Parathyroid adenoma (tissue), 2 donors: ENCODE results near the gene ATG5.

Experiments
- H2AFZ ChIP-seq: fragments of 300-600 bp; sonication (generic); one replicate; pipeline ENCODE4 v1.7.0; 2017; ENCODE audit warnings: antibody characterized with exemption, mild to moderate bottlenecking
- H3K27ac ChIP-seq: fragments of 300-600 bp; sonication (generic); one replicate; pipeline ENCODE4 v1.7.0; 2017
- H3K27me3 ChIP-seq: fragments of 300-600 bp; sonication (generic); one replicate; pipeline ENCODE4 v1.7.0; 2017; ENCODE audit warnings: low read length; ENCODE audit not compliant: control insufficient read depth, insufficient read depth
- H3K36me3 ChIP-seq: fragments of 300-600 bp; sonication (generic); one replicate; pipeline ENCODE4 v1.7.0; 2017; ENCODE audit warnings: low read length; ENCODE audit not compliant: control insufficient read depth, insufficient read depth
- H3K4me1 ChIP-seq: fragments of 300-600 bp; sonication (generic); one replicate; pipeline ENCODE4 v1.7.0; 2017; ENCODE audit warnings: control low read depth
- H3K4me2 ChIP-seq: fragments of 300-600 bp; sonication (generic); one replicate; pipeline ENCODE4 v1.7.0; 2017; ENCODE audit warnings: low read length
- H3K4me3 ChIP-seq: fragments of 300-600 bp; sonication (generic); one replicate; pipeline ENCODE4 v1.7.0; 2017; ENCODE audit warnings: low read depth, low read length
- H3K79me2 ChIP-seq: fragments of 300-600 bp; sonication (generic); one replicate; pipeline ENCODE4 v1.7.0; 2017; ENCODE audit warnings: control low read depth
- H3K9ac ChIP-seq: fragments of 300-600 bp; sonication (generic); one replicate; pipeline ENCODE4 v1.7.0; 2017; ENCODE audit warnings: mild to moderate bottlenecking
- H3K9me3 ChIP-seq: fragments of 300-600 bp; sonication (generic); one replicate; pipeline ENCODE4 v1.7.0; 2017; ENCODE audit warnings: low read length; ENCODE audit not compliant: control insufficient read depth
- CTCF ChIP-seq: fragments of 300-600 bp; sonication (generic); IDR thresholded peaks from one replicate; pipeline ENCODE4 v1.7.0; 2017; ENCODE audit warnings: antibody characterized with exemption, mild to moderate bottlenecking
- donor health status: primary hyperparathyroidism.

The ATG5 gene

GRCh38 chr6:106185615-106186014, 139.9 kb downstream of the ATG5 start:
- Histone ChIP-seq H3K9ac (no peak overlapping the region), H3K4me1 (no peaks in the 10 kb centered on the region), H3K4me2 (no peak overlapping the region)

DNA sequence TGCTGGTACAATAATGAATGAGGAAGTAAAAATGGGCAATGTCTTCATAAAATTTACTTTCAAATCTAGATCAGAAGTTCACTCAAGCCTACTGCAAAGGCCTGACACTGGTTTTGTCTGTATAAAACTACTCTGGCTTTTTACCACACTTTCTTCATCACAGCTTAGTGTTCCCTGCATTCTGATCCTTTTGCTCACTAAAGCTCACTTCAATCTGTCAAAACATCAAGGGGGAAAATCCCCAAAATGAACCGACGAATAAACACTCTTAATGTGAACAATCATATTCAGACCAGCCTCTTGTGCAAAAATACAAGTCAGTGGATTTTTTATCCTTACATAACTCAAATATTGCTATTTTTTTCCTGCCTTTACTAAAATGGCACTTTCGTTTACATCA, 140.9 kb downstream of the ATG5 start:
- TF ChIP-seq CTCF: no peak
- Histone ChIP-seq H3K36me3 (no peaks in the 10 kb centered on the region), H3K27me3 (no peaks in the 10 kb centered on the region), H3K4me3 (no peak overlapping the region), H3K9ac (no peak overlapping the region), H3K9me3 (no peaks in the 10 kb centered on the region), H3K4me1 (no peaks in the 10 kb centered on the region), H3K27ac (no peak overlapping the region), H3K4me2 (no peak overlapping the region), H2AFZ (no peak overlapping the region), H3K79me2 (no peaks in the 10 kb centered on the region)

More at GRCh38 chr6:106185615-106186014, 139.9 kb downstream of the ATG5 start:
- H3K79me2 ChIP-seq: no peaks in the 10 kb centered on the region
- H3K4me3 ChIP-seq: no peak overlapping the region
- H3K9me3 ChIP-seq: no peaks in the 10 kb centered on the region
- H3K27ac ChIP-seq: no peak overlapping the region
- TF ChIP-seq CTCF: no peak
- H2AFZ ChIP-seq: no peak overlapping the region
- no peaks in the 10 kb centered on the region for H3K36me3 ChIP-seq
- no peaks in the 10 kb centered on the region for H3K27me3 ChIP-seq

GRCh38 chr6:106183430-106183829, 142.1 kb downstream of the ATG5 start:
- no peaks in the 10 kb centered on the region for H3K9me3 ChIP-seq
- no peak for TF ChIP-seq CTCF
- no peaks in the 10 kb centered on the region for H3K79me2 ChIP-seq
- H3K4me3 ChIP-seq: no peak overlapping the region
- no peaks in the 10 kb centered on the region for H3K4me1 ChIP-seq
- no peak overlapping the region for H2AFZ ChIP-seq
- no peaks in the 10 kb centered on the region for H3K27me3 ChIP-seq
- no peak overlapping the region for H3K4me2 ChIP-seq
- H3K36me3 ChIP-seq: no peaks in the 10 kb centered on the region
- H3K9ac ChIP-seq: no peak overlapping the region
- no peak overlapping the region for H3K27ac ChIP-seq

DNA sequence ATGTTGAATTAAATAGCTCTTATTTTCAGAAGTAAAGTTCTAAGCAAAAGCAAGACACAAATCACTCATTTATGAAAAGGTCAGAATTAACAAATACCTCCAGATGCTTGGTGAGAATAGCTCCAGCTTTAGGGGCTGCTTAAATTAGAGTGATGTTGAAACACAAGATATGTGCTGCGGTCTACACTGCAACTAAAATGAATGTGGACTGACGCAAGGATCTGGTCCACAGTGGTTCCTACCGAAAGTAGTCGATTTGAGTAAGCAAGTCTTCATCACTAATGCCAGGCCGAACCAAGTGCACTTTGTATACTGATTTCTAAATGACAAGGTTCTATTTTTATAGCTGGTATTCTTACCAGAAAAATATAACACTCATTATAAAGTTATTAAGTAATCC, 143.1 kb downstream of the ATG5 start:
- H3K4me3 ChIP-seq: no peak overlapping the region
- H3K4me1 ChIP-seq: no peaks in the 10 kb centered on the region
- H2AFZ ChIP-seq: no peak overlapping the region
- H3K27me3 ChIP-seq: no peaks in the 10 kb centered on the region
- no peaks in the 10 kb centered on the region for H3K36me3 ChIP-seq
- no peak for TF ChIP-seq CTCF
- no peak overlapping the region for H3K27ac ChIP-seq
- no peak overlapping the region for H3K9ac ChIP-seq
- no peaks in the 10 kb centered on the region for H3K79me2 ChIP-seq
- no peaks in the 10 kb centered on the region for H3K9me3 ChIP-seq
- H3K4me2 ChIP-seq: no peak overlapping the region

DNA sequence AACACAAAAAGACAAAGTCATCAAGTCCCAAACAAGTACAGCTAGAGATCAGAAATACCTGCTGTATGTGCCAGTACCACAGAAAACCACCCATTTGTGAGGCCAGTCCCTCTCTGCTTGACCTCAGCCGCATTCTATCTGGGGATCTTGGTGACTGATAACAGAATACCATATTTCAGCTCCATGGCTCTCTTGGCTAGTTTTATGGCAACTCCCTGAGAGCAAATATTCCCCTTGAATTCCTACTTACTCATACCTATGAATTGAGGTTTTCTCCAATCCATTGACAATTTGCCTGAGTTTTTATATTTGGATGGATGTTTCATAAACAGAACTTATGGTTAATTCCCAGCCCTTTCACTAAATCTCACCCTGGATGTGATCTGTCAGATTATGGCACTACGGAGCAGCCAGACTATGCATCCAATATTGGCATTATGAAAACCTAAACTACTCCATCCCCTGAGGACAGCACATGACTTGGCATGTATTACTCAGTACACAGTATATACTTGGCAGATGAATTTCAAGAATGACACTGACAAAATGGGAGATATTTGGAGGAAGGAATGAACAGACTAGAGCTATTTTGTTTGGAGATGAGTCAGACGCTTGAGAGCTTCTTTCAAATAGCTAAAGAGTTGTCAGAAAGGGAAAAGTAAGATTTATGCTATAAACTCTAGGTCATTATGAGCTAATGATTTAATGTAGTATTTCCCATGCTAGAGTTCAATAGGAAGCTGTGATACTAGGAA, 143.7 kb downstream of the ATG5 start:
- Histone ChIP-seq H3K4me3 (no peak overlapping the region), H3K9me3 (no peaks in the 10 kb centered on the region), H3K4me1 (no peaks in the 10 kb centered on the region), H3K4me2 (no peak overlapping the region), H2AFZ (no peak overlapping the region), H3K36me3 (no peaks in the 10 kb centered on the region), H3K9ac (no peak overlapping the region), H3K27ac (no peak overlapping the region), H3K79me2 (no peaks in the 10 kb centered on the region), H3K27me3 (no peaks in the 10 kb centered on the region)
- TF ChIP-seq CTCF: no peak
